Testis (tissue), 2 donors: Measurements from ENCODE around the gene SPON1.

ENCODE experiments used
- POLR2A ChIP-seq: fragments of 450-650 bp; IDR thresholded peaks from one replicate; pipeline ENCODE4 v1.6.1; 2017; ENCODE audit warnings: antibody characterized with exemption, mild to moderate bottlenecking, moderate library complexity
- TF ChIP-seq, protein P1 (sequence below), 3 experiments: fragments of 450-650 bp in 2 of 3; fragments of 200-600 bp in 1 of 3; sonication (generic) in 1 of 3; IDR thresholded peaks; one replicate each; pipeline ENCODE4 v1.5.1; 2016 to 2019; ENCODE audit warnings: antibody characterized with exemption in 3 of 3, mild to moderate bottlenecking in 2 of 3, moderate library complexity in 1 of 3

DNA sequence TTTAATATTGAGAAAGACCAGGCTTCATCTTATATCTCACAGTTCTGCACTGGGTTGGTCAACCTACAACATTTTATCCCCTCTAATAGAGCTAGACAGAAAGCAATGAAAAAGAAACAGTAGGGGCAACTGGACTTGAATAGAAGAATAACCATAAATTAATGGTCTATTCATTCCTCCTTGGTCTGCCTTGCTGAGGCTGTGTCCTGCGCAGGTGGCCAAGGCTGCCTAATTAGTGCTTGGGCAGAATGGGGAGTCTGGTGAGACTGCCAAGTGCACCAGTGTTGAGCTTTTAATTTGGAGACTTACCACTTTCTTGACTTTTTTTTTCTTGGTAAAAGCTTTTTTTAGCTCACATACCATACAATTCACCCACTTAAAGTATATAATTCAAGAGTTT lies 35.0 kb upstream of the SPON1 start:
- TF ChIP-seq, protein P1, sequence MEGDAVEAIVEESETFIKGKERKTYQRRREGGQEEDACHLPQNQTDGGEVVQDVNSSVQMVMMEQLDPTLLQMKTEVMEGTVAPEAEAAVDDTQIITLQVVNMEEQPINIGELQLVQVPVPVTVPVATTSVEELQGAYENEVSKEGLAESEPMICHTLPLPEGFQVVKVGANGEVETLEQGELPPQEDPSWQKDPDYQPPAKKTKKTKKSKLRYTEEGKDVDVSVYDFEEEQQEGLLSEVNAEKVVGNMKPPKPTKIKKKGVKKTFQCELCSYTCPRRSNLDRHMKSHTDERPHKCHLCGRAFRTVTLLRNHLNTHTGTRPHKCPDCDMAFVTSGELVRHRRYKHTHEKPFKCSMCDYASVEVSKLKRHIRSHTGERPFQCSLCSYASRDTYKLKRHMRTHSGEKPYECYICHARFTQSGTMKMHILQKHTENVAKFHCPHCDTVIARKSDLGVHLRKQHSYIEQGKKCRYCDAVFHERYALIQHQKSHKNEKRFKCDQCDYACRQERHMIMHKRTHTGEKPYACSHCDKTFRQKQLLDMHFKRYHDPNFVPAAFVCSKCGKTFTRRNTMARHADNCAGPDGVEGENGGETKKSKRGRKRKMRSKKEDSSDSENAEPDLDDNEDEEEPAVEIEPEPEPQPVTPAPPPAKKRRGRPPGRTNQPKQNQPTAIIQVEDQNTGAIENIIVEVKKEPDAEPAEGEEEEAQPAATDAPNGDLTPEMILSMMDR (IDR thresholded peaks at IDR 0.05) = no peak
- TF ChIP-seq POLR2A = no peak
